Chondrocyte (in vitro differentiated cells): ENCODE results near the gene FOXN1. TPM values are rescaled to one million over a fixed set of nuclear protein-coding genes. Genes with fewer than 3 reads are reported as not detected.
"Not testable (repeated sequence)": the region's sequence is repeated elsewhere in the genome, so short reads cannot be mapped to it uniquely, and the experiment has no call there.

Source experiments
- DNase-seq: peaks from one replicate; pipeline ENCODE4 v3.0.0; 2021; ENCODE audit warnings: mixed read lengths, low spot score
- H3K27ac Mint-ChIP-seq: one replicate; pipeline ENCODE4 v1.8.0; 2021; ENCODE audit warnings: mild to moderate bottlenecking, moderate library complexity, mixed read lengths; ENCODE audit not compliant: unreplicated experiment
- H3K27me3 Mint-ChIP-seq: 2 replicates; pipeline ENCODE4 v1.8.0; 2021; ENCODE audit warnings: low read depth, mixed read lengths
- H3K36me3 Mint-ChIP-seq: 2 replicates; pipeline ENCODE4 v1.8.0; 2021; ENCODE audit warnings: low read depth, mixed read lengths
- H3K4me1 Mint-ChIP-seq: 2 replicates; pipeline ENCODE4 v1.8.0; 2021; ENCODE audit warnings: low read depth, mild to moderate bottlenecking, mixed read lengths
- H3K4me3 Mint-ChIP-seq: one replicate; pipeline ENCODE4 v1.8.0; 2021; ENCODE audit warnings: mild to moderate bottlenecking, moderate library complexity, mixed read lengths; ENCODE audit not compliant: unreplicated experiment
- H3K9me3 Mint-ChIP-seq: 2 replicates; pipeline ENCODE4 v1.8.0; 2021; ENCODE audit warnings: low read depth, mixed read lengths
- total RNA-seq: library from RNA; stranded (reverse); gene quantifications from 3 replicates; pipeline ENCODE4 v1.2.1, GENCODE V29; 2021
- TF ChIP-seq, protein P1 (sequence below): fragments of 200-600 bp; sonication (generic); IDR thresholded peaks from 2 replicates; pipeline ENCODE4 v1.5.0; 2021; ENCODE audit warnings: antibody characterized with exemption, mild to moderate bottlenecking, moderate library complexity

FOXN1 gene
- total RNA-seq, 1 donor from 2014 or later: not detected

GRCh38 chr17:28575126-28575795 lies 69.1 kb downstream of the FOXN1 start:
- H3K4me1 Mint-ChIP-seq: peaks cover 20% of the 10 kb centered on the region
- H3K4me3 Mint-ChIP-seq: no peak overlapping the region
- no peaks in the 10 kb centered on the region for H3K27me3 Mint-ChIP-seq
- no peaks in the 10 kb centered on the region for H3K9me3 Mint-ChIP-seq
- H3K36me3 Mint-ChIP-seq: peaks cover 2% of the 10 kb centered on the region
- TF ChIP-seq, protein P1, sequence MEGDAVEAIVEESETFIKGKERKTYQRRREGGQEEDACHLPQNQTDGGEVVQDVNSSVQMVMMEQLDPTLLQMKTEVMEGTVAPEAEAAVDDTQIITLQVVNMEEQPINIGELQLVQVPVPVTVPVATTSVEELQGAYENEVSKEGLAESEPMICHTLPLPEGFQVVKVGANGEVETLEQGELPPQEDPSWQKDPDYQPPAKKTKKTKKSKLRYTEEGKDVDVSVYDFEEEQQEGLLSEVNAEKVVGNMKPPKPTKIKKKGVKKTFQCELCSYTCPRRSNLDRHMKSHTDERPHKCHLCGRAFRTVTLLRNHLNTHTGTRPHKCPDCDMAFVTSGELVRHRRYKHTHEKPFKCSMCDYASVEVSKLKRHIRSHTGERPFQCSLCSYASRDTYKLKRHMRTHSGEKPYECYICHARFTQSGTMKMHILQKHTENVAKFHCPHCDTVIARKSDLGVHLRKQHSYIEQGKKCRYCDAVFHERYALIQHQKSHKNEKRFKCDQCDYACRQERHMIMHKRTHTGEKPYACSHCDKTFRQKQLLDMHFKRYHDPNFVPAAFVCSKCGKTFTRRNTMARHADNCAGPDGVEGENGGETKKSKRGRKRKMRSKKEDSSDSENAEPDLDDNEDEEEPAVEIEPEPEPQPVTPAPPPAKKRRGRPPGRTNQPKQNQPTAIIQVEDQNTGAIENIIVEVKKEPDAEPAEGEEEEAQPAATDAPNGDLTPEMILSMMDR: no peak
- DNase-seq: peak; percentile 36
- H3K27ac Mint-ChIP-seq: no peak overlapping the region

GRCh38 chr17:28576016-28576415 lies 69.9 kb downstream of the FOXN1 start:
- not testable (repeated sequence) for H3K27ac Mint-ChIP-seq, H3K9me3 Mint-ChIP-seq, H3K36me3 Mint-ChIP-seq, H3K27me3 Mint-ChIP-seq
- Mint-ChIP-seq H3K4me1 (peaks cover 14% of the 10 kb centered on the region), H3K4me3 (peak overlapping the region; percentile 52)
- DNase-seq: peak; percentile 38

DNA sequence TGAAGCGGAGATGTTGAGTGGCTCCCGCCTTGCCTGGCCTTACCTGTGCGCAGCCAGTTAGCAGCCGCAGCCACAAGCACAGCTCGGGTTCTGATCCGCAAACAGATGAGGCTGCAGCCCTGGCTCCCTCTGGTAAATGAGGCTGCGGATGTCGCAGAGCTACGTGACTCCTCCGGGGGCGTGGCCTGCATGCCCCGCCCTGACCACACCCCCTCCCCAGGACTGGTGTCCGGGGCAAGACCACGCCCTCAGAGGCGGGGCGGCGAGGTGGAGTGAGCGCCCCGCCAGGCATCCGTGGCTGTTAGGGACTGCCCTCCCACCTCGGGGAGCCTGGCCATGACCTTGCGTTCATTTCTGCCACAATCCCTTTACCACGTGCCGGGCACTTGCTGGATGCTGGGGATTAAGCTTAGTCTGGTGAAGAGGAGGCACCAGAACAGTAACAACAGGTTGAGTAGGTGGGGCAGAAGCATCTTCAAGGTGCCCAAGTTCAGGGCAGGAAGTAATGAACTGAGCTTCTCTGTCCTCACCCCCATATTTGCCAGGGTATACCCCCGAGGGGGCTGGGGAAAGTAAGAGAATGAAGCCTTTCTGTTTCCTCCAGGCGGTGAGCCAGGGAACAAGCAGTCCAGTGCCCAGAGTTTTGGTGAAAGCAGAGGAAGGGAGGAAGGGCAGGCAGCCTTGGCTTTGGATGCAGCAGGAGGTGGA lies 70.8 kb downstream of the FOXN1 start, which contains the start of gene ALDOC:
TSS of gene ALDOC (minus strand) at position 138 of the 708 bp plus-strand sequence. CDS start 1,363 bp downstream, outside the sequence.
- peaks cover 2% of the 10 kb centered on the region for H3K36me3 Mint-ChIP-seq
- no peak within 1 kb of the TSS for H3K27ac Mint-ChIP-seq

DNA sequence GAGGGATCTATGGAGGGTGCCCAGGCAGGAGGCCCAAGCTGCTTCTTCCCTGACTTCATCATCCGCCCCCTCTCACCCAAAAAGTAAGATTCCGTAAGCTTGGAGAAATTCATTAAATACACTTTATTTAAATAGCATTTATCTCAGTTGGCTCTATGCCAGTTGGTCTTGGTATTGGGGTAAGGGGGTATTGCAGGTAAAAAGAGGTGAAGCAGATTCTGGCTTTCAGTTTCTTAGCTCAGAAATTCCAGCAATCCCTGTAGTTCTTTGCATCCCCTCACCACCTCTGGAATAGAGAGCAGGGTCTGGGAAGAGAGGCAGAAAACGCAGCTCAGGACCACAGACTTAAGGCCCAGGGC lies 71.3 kb downstream of the FOXN1 start:
- H3K27ac Mint-ChIP-seq: no peak overlapping the region
- no peak for DNase-seq
- TF ChIP-seq, protein P1: no peak
- no peaks in the 10 kb centered on the region for H3K9me3 Mint-ChIP-seq
- peaks cover 6% of the 10 kb centered on the region for H3K4me1 Mint-ChIP-seq
- no peak overlapping the region for H3K4me3 Mint-ChIP-seq
- H3K27me3 Mint-ChIP-seq: no peaks in the 10 kb centered on the region
- H3K36me3 Mint-ChIP-seq: peaks cover 2% of the 10 kb centered on the region

More for the DNA sequence above, 70.8 kb downstream of the FOXN1 start, which contains the start of gene ALDOC:
- H3K9me3 Mint-ChIP-seq: no peaks in the 10 kb centered on the region
- H3K4me3 Mint-ChIP-seq: peak within 1 kb of the TSS; percentile 52
- peaks cover 10% of the 10 kb centered on the region for H3K4me1 Mint-ChIP-seq
- peak; percentile 91 for DNase-seq
- TF ChIP-seq, protein P1: no peak
- H3K27me3 Mint-ChIP-seq: no peaks in the 10 kb centered on the region

- TF ChIP-seq, protein P1: no peak
- no peaks in the 10 kb centered on the region for H3K9me3 Mint-ChIP-seq
- no peak overlapping the region for H3K27ac Mint-ChIP-seq
- H3K36me3 Mint-ChIP-seq: peaks cover 2% of the 10 kb centered on the region
- peak; percentile 58 for DNase-seq
- H3K27me3 Mint-ChIP-seq: no peaks in the 10 kb centered on the region
- H3K4me1 Mint-ChIP-seq: no peaks in the 10 kb centered on the region
- no peak overlapping the region for H3K4me3 Mint-ChIP-seq
Measured at GRCh38 chr17:28578246-28579195, 72.4 kb downstream of the FOXN1 start.
